HG03196 (cell line): ENCODE results near the gene TTYH3.
"Not testable (repeated sequence)": the region's sequence is repeated elsewhere in the genome, so short reads cannot be mapped to it uniquely, and the experiment has no call there.

Experiments
- ATAC-seq: cut with Tn5 transposase; IDR thresholded peaks from one replicate; pipeline ENCODE4 v1.9.1; 2021; ENCODE audit not compliant: unreplicated experiment

TTYH3 gene

DNA sequence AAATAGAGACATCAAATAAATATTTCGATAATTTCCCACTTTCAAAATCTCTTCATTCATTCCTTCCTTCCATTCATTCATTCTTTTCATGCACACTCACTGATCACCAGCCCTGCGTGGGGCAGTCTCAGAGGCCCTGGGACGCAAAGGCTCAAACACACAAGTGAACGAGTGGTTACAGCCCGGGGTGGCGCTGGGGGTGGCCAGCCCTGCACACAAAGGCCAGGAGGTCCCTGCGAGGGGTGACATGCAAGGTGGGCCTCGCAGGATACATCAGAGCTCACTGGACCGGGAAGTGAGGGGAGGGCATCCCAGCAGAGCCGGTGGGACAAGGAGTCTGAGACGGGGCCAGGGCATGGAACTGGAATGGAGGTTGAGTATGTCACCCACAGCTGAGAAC is 29.9 kb upstream of the TTYH3 start:
- no peak for ATAC-seq

DNA sequence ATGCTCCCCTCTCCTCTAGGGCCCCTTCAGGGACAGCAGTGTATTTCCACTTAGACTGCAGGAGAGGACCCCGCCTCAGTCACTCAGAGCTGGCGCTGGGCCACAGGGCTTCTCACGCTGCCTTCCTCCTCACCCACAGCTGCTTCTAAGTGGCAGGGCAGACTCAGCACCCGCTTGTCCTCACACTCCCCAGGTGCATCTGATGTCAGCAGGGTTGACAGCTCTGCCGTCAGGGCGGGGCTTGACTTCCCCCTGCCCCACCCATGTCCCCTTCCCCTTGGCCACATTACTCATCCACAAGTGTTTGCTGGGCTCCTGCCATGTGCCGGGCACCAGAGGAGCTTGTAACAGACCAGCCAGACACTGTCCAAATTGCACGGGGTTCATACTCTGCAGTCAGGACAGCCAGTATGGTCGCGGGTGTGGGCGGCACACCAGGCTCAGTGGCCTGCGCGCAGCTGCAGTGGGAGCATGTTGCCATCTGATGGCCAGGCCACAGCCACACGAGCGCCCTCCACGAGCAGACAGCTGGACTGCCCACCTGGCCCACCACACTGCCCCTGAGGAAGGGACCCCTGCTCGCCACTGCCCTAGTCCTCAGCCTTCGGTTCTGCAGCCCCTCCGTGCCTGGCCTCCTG is 29.3 kb upstream of the TTYH3 start:
- no peak for ATAC-seq

DNA sequence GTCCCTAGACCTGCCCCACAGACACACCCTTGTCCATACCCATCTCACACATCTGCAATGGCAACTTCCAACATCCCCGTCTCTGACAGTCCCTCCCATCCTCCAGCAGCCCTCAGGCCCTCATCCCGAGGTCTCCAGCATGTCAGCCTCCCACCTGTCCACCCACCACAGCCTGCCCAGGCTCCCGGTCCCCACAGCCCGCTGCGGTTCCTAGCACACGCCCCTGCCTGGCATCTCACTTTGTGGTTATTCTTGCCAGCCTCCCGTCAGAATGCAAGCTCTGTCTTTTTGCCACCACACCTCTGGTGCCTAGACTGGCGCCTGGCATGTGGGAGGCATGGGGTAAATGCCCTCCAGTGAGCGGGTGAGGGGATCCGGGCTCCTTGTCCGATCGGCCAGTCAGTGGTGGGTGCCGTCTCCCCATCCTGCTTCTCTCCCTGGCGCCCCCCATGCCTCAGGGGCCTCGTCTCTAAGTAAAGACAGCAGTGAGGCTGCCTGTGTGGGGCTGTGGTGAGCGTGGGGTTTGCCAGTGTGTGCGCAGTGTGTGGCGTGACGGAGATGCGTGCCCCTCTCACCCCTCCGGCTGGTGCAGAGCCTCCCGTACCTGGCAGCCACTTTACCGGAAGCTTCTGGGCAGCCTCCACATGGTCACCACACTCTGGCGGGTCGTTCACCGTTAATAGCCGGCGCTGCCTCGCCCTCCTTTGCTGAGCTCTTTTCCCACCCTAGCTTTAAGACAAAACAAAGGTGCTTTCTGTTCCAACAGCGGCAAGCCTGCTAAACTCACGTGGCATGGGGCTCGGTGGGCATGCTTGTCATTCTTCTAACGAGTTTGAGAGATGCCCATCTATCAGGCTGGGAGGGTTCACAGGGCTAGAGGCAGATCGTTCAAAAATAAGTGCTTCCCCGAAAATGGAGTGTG is 28.5 kb upstream of the TTYH3 start:
- ATAC-seq: no peak

DNA sequence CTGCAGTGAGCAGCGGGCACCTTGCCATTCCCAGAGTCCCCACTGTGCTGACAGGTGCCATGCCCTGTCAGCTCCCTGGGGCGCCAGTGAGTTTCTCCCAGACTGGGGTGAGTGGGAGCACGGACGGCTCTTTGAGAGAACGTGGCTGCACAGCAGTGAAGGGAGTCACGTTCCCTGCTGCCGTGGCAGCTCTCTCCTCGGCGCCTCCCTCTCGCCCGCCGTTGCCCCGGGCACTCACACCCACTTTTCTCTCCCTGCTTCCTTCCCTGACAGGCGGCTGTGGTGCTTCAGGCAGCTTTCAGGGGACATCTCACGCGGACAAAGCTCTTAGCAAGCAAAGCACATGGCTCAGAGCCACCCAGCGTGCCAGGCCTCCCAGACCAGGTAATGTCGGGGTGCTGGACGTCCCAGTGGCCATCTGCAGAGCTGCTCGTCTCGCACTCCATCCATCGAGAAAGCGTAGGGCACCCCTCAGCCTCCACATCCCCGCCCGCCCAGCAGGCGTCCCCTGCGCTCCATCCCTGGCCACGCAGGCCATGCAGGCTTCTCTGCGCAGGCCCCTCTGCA is 27.1 kb upstream of the TTYH3 start:
- ATAC-seq: no peak

DNA sequence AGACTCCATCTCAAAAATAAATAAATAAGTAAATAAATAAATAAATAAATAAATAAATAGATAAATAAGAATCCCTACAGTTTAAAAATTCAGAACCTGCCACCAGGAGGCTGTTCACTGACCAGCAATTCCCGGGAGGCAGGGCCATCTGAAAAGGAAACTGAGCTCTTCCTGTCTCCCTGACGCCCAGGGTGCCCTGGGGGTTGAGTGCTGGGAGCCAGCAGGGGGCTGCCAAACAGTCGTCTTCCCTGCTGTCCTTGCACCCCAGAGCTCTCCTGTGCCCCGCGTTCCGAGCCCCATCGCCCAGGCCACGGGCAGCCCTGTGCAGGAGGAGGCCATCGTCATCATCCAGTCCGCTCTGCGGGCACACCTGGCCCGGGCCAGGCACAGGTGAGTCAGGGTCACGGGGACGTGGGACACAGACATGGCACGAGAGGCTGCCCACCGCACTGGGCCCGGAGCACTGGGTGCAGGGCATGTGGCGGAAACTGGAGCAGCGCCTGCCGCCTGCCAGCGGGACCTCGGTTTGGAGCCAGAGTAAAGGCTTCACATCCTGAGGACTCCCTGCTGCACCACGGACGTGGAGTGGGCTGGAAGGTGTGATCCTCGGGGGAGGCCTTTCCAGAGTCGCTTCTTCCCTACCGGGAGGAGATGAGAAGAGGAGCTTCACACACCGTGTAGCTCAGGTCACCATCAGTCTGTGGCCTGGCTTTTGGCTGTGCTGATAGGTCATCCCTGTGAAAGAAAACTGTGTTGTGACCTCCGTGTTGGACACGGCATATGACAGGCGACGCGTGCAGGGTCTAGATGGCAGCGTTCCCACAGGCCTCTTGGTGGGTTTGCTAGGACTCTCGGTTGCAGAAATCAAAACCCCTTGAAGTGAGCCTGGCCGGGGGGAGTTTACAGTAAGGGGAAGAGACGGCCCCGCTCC is 25.9 kb upstream of the TTYH3 start:
- no peak for ATAC-seq

DNA sequence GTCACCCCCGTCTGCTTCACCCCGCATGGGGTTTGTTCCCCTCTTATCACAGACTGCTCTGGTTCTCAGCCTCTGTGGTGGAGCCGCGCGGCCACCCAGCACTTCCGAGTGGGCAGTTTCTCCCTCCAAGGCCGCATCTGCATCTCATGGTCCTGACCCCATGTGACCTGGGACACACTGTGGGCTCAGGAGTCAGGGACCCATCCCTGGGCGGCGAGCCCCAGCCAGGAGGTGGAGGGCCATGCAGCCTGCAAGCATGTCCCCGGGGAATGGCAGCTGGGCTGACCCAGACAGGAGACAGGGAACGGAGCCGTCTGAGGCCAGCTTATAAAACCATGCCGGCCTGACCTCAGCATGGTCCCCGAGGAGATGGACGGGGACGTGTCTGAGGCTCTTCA is 25.2 kb upstream of the TTYH3 start:
- ATAC-seq: no peak

DNA sequence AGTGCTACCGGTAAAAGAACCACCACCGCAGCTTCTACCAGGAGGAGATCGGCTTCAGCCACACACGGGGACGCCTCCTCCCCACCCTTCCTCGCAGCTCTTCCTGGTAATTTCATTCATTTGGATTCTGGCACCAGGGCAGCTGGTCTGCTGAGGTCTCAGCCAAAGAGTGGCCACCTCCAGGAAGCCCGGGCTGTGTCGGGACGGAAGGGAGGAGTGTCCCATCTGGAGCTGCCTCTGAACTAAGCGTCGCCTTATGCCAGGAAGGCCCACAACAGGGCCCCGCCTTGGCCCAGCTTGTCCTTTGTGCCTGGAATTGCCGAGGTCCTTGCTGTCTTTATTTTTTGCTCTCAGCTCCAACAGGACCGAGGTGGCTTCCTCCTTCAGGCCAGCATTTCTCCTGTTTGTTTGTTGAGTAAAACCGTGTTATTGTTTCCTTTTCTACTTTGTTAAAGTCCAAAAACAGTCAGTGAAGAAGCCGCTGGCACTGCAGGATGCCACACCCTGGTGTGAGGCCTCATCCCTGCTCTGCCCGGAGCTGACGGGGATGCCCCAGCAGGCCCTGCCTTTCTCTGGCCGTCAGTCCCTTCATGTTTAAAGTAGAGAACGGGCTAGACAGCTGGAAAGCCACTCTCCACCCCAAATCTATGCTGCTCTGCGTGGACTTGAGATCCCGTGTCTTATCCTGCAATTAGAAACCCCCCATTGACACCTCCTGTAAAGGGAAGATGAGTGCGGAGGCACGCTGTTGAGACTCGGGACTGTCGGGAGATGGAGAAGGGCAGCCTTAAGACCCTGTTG is 24.5 kb upstream of the TTYH3 start:
- no peak for ATAC-seq

DNA sequence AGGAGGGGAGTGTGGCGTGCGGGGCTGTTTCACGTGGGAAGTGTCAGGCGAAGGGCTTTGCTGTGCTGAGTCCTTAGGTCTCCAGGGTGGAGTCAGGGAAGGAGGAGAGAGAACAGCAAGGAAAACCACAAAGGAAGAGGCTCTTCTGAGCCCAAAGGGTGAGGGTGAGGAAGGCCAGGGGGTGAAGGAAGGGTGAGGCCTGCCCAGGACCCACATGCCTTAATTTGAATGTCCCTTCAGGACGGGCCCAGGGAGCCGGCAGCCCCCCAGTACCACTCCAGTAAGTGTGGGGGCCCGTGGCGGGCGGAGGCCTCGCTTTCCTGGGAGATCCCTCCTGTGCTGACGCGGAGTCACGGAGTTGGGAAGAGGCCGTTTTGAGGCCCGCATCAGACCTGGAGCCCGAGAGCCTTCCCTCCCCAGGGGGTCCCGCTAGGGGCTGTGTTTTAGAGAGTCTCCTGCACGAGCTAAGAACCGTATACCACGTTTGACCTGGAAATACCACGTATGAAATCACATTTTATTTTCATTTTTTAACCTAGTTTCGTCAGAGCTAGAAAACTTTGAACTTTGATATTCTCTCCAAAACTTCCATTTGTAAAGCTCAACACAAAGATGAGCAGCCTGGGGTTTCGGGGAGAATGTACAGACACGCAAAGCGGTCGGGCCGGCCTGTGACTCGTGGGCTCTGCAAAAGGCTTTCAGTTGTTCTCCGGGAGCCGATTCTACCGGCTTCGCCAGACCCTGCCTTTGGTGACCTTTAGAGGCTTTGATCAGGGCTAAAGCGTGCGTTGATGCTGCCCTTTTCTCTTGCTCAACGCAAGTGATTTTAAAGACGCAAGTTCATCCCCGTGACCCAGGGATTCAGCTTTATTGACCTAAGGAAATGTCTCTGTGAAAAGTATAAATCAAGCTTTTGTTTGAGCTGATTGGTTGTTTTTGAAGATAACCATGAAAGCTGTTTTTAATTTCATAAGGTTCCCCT is 23.6 kb upstream of the TTYH3 start:
- no peak for ATAC-seq

DNA sequence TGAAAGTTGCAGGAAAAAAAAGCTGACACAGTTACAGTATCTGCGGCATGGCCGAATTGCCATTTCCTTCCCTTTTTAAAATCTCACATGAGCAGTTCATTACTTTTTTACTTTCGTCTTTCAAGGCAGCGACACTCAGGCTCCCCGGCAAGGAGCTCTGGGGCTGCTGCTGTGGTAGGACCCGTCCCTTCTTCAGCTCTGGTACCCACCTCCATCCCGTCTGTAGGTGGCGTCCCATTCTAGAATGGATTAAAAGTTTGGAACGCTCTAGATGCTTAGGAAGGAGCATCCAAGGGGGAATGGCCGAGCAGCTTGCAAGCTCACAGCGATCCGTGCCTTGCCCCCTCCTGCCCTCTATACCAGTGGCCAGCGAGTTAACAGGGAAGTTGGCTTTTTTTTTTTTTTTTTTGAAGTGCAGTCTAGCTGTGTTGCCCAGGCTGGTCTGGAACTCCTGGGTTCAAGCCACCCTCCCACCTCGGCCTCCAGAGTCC is 22.8 kb upstream of the TTYH3 start:
- ATAC-seq: no peak

DNA sequence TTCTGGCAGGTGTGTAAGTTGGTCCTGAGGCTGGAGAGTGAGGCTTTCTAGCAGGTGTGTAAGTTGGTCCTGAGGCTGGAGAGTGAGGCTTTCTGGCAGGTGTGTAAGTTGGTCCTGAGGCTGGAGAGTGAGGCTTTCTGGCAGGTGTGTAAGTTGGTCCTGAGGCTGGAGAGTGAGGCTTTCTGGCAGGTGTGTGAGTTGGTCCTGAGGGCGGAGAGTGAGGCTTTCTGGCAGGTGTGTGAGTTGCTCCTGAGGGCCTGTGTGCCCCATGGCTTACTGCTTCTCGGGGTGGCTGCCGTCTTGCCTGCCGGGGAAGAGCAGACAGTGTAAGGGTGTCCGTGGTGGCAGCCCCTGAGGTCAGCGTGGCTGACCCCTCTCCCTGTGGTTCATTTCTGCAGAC is 22.1 kb upstream of the TTYH3 start:
- not testable (repeated sequence) for ATAC-seq

DNA sequence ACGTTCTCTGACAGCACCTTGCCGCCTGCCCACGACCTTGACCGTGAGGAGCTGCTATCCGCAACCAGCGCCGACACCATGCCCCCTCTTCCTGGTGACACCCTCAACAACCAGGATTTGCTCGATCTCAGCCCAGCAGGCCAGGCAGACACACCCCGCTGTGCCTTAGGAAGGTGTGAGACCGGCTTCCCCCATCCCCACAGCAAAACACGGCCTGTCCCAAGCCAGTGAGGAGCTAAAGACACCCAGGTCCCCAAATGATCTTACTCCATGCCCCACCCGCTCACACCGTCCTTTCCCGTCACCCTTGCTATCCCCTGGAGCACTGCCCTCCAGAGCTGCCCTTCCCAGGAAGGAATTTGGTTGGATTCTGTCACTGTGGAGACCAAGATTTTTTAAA is 21.3 kb upstream of the TTYH3 start:
- ATAC-seq: no peak

DNA sequence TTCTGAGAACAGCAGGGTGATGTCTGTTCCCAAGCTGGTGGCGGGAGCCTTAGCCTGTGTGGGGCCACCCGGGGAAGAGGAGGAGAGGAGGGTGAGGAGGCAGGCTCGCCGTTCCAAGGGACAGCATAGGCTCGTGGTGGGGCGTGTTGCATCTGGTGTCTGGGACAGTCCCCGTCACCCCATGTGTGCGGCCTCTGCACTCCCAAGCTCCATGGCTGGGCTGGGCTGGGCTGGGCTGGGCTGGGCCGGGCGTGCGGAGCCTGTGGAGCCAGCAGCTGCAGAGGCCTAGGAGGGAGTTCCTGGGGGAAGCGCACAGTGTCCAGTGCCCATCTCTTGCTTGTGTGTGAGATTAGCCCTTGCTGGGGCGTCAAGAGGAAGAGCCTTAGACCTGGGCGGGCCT is 20.9 kb upstream of the TTYH3 start:
- no peak for ATAC-seq

DNA sequence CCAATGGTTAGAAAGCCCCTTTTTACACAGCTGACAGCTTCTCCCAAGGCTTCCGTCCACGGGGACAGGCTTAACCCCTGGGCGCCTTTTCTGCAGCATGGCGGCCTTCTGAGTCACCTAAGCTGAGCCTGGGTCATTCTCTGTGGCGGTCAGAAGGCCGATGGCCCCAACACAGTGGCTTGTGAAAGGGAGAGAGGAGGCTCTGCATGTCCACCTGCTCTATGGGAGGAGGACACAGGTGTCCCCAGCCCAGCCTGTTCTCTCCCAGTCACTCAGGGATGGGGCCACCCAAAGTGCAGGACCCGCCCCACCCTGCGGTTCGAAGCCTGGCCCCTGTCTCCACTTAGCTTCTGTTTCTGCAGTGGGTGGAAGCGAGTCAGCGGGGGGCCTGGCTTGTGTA is 20.4 kb upstream of the TTYH3 start:
- no peak for ATAC-seq

DNA sequence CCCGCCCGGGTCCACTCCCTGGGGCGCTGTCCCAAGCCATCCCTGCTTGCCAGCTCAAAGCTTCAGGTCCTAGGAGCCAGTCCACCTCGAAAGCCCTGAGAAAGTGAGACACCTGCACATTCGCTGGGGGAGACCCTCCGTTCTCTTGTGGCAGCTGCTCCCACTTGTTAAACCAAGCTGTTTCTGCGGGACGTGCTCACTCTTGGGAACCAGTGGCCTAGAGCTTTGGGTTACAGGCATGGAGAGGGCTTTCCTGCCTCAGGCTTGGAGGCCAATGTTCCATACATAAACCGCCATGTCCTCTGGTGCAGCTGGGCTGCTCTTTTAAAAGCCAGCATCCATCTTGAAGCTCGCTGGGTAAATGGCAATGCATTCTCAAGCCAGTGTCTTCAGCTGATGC is 19.9 kb upstream of the TTYH3 start:
- ATAC-seq: no peak

DNA sequence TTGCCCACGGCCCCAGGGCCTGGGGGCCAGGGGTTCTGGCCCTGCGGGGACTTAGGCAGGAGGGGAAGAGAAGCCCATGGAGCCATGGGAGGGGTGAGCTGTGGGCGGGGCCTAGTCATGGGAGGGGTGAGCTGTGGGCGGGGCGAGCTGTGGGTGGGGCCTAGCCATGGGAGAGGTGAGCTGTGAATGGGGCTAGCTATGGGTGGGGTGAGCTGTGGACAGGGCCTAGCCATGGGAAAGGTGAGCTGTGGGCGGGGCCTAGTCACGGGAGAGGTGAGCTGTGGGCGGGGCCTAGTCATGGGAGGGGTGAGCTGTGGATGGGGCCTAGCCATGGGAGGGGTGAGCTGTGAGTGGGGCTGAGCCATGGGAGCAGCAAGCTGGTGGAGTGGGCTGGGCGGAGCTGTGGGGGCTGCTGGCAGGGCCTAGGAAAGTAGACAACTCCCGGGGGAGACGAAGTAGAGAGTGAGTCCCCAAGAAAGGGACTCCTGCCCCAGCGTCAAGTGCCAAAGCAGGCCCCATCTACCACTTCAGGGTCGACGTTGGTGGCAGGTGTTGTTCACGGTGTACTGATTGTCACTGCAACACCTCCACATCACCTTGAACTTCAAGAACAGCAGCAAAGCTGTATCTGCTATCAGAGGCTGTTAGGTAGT is 19.2 kb upstream of the TTYH3 start:
- no peak for ATAC-seq

DNA sequence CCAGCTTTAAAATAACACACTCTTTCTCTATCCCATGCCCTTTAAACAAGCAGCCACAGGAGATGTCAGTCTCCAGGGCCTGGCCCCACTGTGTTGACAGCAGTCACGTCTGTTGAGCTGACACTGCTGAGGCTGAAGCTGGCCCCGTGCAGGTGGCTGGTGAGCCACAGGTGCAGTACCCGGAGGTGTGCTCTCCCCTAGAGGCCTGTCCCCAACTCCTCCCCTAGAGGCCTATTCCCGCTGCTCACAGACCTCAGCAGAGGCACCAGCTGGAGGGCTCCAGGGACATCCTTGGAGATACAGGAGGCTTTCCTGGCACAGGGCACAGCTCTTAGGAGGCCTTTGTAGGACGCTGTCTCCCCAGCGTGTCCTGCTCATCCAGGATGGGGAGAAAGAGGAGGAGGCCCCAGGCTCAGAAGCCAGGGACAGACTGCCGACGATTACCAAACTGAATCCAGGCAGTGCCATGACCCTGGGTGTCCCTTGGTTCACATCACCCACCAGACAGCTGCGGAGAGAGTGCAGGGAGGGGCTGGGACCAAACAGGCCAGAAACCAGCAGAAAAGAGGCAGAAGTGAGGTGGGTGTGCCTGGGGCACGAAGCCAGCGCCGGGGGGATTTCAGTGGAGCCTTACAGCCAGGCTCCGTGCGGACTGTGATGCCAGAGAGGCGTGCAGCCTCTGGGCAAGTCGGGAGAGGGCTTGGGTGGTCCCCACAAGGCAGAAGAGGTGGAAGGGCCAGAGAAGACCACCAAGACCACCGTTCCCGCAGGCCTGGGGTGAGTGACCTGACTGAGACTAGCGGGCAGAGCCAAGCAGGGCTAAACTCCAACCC is 18.5 kb upstream of the TTYH3 start:
- no peak for ATAC-seq

DNA sequence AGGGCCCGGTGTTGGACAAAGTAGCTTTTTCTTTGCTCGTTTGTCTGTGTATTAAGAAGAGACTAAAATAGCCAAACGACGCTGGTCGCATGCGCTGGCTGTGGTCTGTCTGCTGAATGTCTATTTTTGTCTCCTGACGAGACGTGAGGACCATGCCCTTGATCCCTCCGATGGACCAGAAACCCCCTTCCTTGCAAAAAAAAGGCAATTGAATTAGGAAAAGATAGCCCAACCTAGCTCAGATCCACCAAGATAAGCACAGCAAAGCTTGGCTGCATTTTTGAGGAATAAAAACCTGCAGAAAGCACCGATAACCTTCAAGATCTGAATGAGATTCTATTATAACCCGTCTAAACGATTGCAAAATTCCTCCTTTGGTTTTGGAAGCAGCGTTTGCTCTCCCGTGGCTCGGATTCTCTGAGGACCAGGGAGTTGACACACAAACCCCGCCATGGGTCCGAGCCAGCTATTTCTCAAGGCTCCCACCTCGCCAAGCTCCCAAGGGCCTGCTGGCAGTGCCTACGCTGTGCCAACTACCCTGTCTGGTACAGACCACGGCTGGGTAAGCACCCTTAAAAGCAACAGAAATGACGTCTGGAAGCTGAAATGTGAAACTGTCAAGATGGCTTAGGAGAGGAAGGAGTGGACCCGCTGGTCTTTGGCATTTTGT is 17.7 kb upstream of the TTYH3 start:
- ATAC-seq: no peak
